Skeletal muscle satellite cell (primary cell): ENCODE data around the gene RBM42.

Experiments used
- H3K27me3 ChIP-seq: 2 replicates; pipeline ENCODE4 v1.7.0; 2013; ENCODE audit warnings: low read length; ENCODE audit not compliant: control insufficient read depth, insufficient read depth
- H3K36me3 ChIP-seq: 2 replicates; pipeline ENCODE4 v1.7.0; 2013; ENCODE audit warnings: mild to moderate bottlenecking, control low read depth, low read length; ENCODE audit not compliant: insufficient read depth
- H3K4me1 ChIP-seq: 2 replicates; pipeline ENCODE4 v1.7.0; 2013; ENCODE audit warnings: low read length; ENCODE audit not compliant: control insufficient read depth, insufficient read depth
- H3K4me2 ChIP-seq: 2 replicates; pipeline ENCODE4 v1.7.0; 2013; ENCODE audit warnings: mild to moderate bottlenecking, low read length
- H3K4me3 ChIP-seq: 2 replicates; pipeline ENCODE4 v1.7.0; 2013; ENCODE audit warnings: low read length
- H3K9ac ChIP-seq: 2 replicates; pipeline ENCODE4 v1.7.0; 2013; ENCODE audit warnings: mild to moderate bottlenecking, low read depth, low read length, moderate library complexity
- H3K9me3 ChIP-seq: replicated peaks from 2 replicates; pipeline ENCODE4 v1.7.0; 2013; ENCODE audit warnings: mild to moderate bottlenecking, control low read depth, low read length

RBM42 gene

DNA sequence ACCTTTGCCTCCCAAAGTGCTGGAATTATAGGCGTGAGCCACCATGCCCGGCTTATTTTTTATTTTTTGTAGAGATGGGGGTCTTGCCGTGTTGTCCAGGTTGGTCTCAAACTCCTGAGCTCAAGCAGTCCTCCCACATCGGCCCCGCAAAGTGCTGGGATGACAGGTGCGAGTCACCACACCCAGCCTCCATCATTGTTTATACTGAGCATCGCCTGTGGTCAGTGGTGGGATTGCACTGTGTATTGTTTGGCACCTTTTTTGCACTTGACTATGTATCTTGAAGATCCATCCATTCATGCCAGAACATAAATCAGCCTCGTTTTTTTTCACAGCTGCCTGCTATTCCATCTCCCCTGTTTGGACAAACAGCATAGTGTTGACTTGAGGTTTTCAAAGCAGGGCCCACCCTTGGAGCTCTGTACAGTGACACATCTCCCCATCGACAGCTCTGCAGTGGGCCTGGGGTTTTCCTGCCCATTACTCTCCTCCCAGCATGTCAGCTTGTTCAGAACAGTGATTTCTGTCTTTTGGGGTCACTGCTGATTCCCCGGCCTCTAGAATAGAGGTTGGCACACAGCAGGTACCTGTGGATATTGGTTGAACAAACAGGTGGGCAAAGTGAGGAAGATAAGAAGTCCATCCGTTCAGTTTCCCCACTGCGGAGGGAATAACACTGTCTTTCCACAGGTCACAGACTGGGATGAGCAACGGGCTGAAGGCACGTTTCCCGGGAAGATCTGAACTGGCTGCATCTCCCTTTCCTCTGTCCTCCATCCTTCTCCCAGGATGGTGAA lies 29.3 kb downstream of the RBM42 start:
- Histone ChIP-seq H3K27me3 (no peaks in the 10 kb centered on the region), H3K4me3 (no peak overlapping the region)

GRCh38 chr19:35661995-35662340 lies 33.1 kb downstream of the RBM42 start:
- H3K4me1 ChIP-seq, result no peaks in the 10 kb centered on the region
- peaks cover 15% of the 10 kb centered on the region for H3K36me3 ChIP-seq
- no peaks in the 10 kb centered on the region for H3K27me3 ChIP-seq
- no peak overlapping the region for H3K4me2 ChIP-seq
- H3K4me3 ChIP-seq, result no peak overlapping the region
- H3K9ac ChIP-seq, result no peak overlapping the region
- no peaks in the 10 kb centered on the region for H3K9me3 ChIP-seq

More for the DNA sequence above, 29.3 kb downstream of the RBM42 start:
- Histone ChIP-seq H3K9me3 (no peaks in the 10 kb centered on the region), H3K4me2 (no peak overlapping the region), H3K36me3 (peaks cover 35% of the 10 kb centered on the region), H3K4me1 (no peaks in the 10 kb centered on the region), H3K9ac (no peak overlapping the region)

GRCh38 chr19:35663981-35664380 lies 35.1 kb downstream of the RBM42 start:
- no peaks in the 10 kb centered on the region for H3K9me3 ChIP-seq
- no peak overlapping the region for H3K9ac ChIP-seq
- H3K27me3 ChIP-seq, result peaks cover 4% of the 10 kb centered on the region
- no peak overlapping the region for H3K4me3 ChIP-seq
- H3K36me3 ChIP-seq, result no peaks in the 10 kb centered on the region
- H3K4me2 ChIP-seq, result no peak overlapping the region
- no peaks in the 10 kb centered on the region for H3K4me1 ChIP-seq

GRCh38 chr19:35665157-35665556 lies 36.3 kb downstream of the RBM42 start:
- Histone ChIP-seq H3K9ac (no peak overlapping the region), H3K4me1 (no peaks in the 10 kb centered on the region), H3K4me3 (no peak overlapping the region), H3K27me3 (peaks cover 9% of the 10 kb centered on the region), H3K9me3 (no peaks in the 10 kb centered on the region), H3K4me2 (no peak overlapping the region), H3K36me3 (no peaks in the 10 kb centered on the region)

- Histone ChIP-seq H3K36me3 (no peaks in the 10 kb centered on the region), H3K9ac (no peak overlapping the region)
Observed at GRCh38 chr19:35665604-35666003, 36.8 kb downstream of the RBM42 start.

DNA sequence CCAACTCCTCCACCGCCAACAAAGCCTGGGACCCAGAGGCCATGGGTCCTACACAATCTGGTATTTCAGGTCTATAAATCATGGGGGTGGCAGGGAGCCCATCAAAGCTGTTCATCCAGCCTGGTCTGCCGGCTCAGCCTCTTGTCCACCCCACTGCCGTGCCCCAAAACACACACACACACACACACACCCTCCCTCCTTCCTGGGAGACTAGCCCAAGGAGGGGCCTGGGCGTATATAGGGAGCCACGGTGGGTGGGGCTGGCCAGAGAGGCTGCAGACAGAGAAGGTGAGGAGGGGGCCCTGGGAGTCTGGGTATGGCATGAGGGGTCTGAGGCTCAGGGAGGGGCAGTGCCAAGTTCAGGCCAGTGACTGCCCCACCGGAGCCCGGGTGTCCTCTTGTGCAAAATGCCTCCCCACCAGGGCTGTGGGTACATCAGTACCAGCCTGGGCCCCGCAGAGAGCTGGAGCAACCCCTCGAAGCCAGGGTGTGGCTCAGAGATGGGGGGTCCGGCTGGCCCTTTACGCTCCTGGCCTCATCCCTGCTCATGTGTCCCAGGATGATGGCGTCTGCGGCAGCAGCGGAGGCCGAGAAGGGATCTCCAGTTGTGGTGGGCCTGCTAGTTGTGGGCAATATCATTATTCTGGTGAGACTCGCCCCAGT lies 37.5 kb downstream of the RBM42 start, which contains the start of gene UPK1A:
TSS of gene UPK1A (plus strand) at position 267 of the 663 bp plus-strand sequence. CDS start at position 563, 296 bp downstream.
- Histone ChIP-seq H3K4me1 (no peaks in the 10 kb centered on the region), H3K4me2 (no peak within 1 kb of the TSS), H3K9me3 (no peaks in the 10 kb centered on the region), H3K27me3 (peaks cover 9% of the 10 kb centered on the region), H3K9ac (no peak within 1 kb of the TSS), H3K4me3 (no peak within 1 kb of the TSS), H3K36me3 (no peaks in the 10 kb centered on the region)

More at GRCh38 chr19:35665604-35666003, 36.8 kb downstream of the RBM42 start:
- Histone ChIP-seq H3K9me3 (no peaks in the 10 kb centered on the region), H3K4me2 (no peak overlapping the region), H3K4me3 (no peak overlapping the region), H3K4me1 (no peaks in the 10 kb centered on the region), H3K27me3 (peaks cover 9% of the 10 kb centered on the region)

DNA sequence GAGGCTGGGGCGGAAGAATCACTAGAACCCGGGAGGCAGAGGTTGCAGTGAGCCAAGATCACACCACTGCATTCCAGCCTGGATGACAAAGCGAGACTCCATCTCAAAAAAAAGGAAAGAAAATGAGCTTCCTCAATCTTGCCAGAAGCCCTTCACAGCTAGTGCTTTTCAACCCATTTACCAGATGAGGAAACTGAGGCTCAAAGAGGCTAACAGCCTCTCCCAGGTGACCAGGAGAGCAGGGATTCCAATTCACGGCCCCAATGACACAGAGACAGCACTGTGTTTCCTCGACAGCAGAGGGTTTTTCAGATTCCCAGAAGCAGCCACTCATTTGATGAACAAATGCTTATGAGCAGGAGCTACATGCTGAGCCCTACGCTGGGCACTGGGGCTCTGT lies 40.7 kb downstream of the RBM42 start:
- Histone ChIP-seq H3K4me1 (peaks cover 4% of the 10 kb centered on the region), H3K36me3 (no peaks in the 10 kb centered on the region), H3K9me3 (no peaks in the 10 kb centered on the region), H3K4me2 (no peak overlapping the region), H3K9ac (no peak overlapping the region), H3K4me3 (no peak overlapping the region), H3K27me3 (peaks cover 15% of the 10 kb centered on the region)

- Histone ChIP-seq H3K9me3 (no peaks in the 10 kb centered on the region), H3K4me3 (no peak overlapping the region), H3K4me1 (peaks cover 4% of the 10 kb centered on the region), H3K4me2 (no peak overlapping the region), H3K27me3 (peaks cover 15% of the 10 kb centered on the region), H3K36me3 (no peaks in the 10 kb centered on the region), H3K9ac (no peak overlapping the region)
Observed at GRCh38 chr19:35669974-35670373, 41.1 kb downstream of the RBM42 start.

GRCh38 chr19:35670686-35671085 lies 41.9 kb downstream of the RBM42 start:
- Histone ChIP-seq H3K4me1 (peaks cover 4% of the 10 kb centered on the region), H3K36me3 (no peaks in the 10 kb centered on the region), H3K4me2 (no peak overlapping the region), H3K4me3 (no peak overlapping the region), H3K27me3 (peaks cover 17% of the 10 kb centered on the region), H3K9ac (no peak overlapping the region), H3K9me3 (no peaks in the 10 kb centered on the region)

DNA sequence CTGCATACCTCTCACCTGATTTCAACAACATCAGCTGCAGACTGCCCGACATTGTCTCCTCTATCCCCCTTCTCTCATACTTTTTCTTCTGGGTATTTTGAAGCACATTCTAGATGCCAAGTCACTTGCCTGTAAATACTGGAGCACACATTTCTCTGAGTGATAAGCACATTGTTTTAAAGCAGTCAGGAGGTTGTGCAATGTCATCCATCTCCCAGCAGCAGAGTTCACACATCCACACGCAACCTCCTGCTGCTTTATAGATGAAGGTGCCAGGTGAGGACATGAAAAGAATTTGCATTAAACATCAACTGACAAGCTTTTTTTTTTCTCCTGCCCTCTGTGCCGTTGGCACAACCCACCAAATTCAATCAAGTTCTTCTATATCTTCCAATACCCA lies 43.0 kb downstream of the RBM42 start:
- no peak overlapping the region for H3K4me3 ChIP-seq
- no peak overlapping the region for H3K4me2 ChIP-seq
- H3K9me3 ChIP-seq, result no peaks in the 10 kb centered on the region
- no peak overlapping the region for H3K9ac ChIP-seq
- peaks cover 20% of the 10 kb centered on the region for H3K27me3 ChIP-seq
- no peaks in the 10 kb centered on the region for H3K36me3 ChIP-seq
- peaks cover 4% of the 10 kb centered on the region for H3K4me1 ChIP-seq

DNA sequence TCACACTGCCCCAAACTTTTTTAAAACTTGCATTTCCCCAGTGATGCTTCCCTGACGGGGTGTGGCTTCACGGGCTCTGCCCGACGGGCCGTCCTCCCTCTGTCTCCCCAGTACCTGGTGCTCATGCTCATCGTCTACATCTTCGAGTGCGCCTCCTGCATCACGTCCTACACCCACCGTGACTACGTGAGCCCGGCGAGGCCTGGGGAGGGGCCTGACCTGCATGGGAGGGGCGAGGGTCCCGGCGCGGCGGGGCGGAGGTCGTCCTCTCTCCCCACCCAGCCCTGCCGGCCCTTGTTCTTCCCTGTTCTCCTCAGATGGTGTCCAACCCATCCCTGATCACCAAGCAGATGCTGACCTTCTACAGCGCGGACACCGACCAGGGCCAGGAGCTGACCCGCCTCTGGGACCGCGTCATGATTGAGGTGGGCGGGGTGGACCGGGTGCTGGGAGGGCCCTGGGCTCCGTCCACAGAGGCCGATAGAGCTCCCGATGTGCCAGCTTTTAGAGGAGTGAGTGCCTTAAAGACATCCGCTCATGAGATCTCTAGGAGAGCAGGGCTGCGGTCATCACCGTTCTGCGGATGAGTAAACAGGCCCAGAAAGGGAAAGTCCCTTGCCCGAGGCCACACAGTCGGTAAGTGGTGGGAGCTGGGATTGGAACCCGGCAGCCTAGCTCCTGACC lies 44.4 kb downstream of the RBM42 start:
- no peaks in the 10 kb centered on the region for H3K9me3 ChIP-seq
- no peak overlapping the region for H3K9ac ChIP-seq
- H3K27me3 ChIP-seq, result peaks cover 18% of the 10 kb centered on the region

More for the DNA sequence above, 44.4 kb downstream of the RBM42 start:
- Histone ChIP-seq H3K36me3 (no peaks in the 10 kb centered on the region), H3K4me3 (peak overlapping the region; percentile 65), H3K4me1 (peaks cover 4% of the 10 kb centered on the region), H3K4me2 (peak overlapping the region; percentile 78)
